Left forelimb (tissue), 1 donor: Measurements from ENCODE around the gene AFP.
"Not testable (repeated sequence)": the region's sequence is repeated elsewhere in the genome, so short reads cannot be mapped to it uniquely, and the experiment has no call there.

Experiments
- DNase-seq: peaks from one replicate; pipeline ENCODE4 v3.0.0-alpha.2; 2018; ENCODE audit warnings: low spot score

AFP gene

GRCh38 chr4:73435984-73436383 is at the start of gene AFP:
TSS of gene AFP (plus strand) at chr4:73436221. CDS start at chr4:73436263, 42 bp downstream.
- DNase-seq, result no peak

GRCh38 chr4:73387552-73387951 is 48.5 kb upstream of the AFP start:
- no peak for DNase-seq

- no peak for DNase-seq
These were observed 47.1 kb upstream of the AFP start for GRCh38 chr4:73388887-73389286.

GRCh38 chr4:73389663-73390062 is 46.4 kb upstream of the AFP start:
- DNase-seq, result not testable (repeated sequence)

- no peak for DNase-seq
These were observed 44.2 kb upstream of the AFP start for GRCh38 chr4:73391774-73392173.

GRCh38 chr4:73392936-73393335 is 43.1 kb upstream of the AFP start:
- no peak for DNase-seq

GRCh38 chr4:73396304-73396703 is 39.7 kb upstream of the AFP start:
- no peak for DNase-seq

GRCh38 chr4:73396993-73397972 is 38.7 kb upstream of the AFP start:
- no peak for DNase-seq

- DNase-seq, result no peak
These were observed 34.6 kb upstream of the AFP start for GRCh38 chr4:73401412-73401811.

- DNase-seq, result no peak
These were observed 32.0 kb upstream of the AFP start, which contains the start of gene ALB for GRCh38 chr4:73404042-73404441. TSS of gene ALB (plus strand) at chr4:73404287. CDS start at chr4:73404328, 41 bp downstream.

GRCh38 chr4:73404457-73404856 is 31.6 kb upstream of the AFP start:
- no peak for DNase-seq

GRCh38 chr4:73405138-73405537 is 30.9 kb upstream of the AFP start:
- no peak for DNase-seq

- DNase-seq, result no peak
These were observed 29.5 kb upstream of the AFP start for GRCh38 chr4:73406548-73406875.

- no peak for DNase-seq
These were observed 28.8 kb upstream of the AFP start for GRCh38 chr4:73407227-73407673.

- no peak for DNase-seq
These were observed 27.7 kb upstream of the AFP start for GRCh38 chr4:73408181-73408867.

- no peak for DNase-seq
These were observed 26.8 kb upstream of the AFP start for GRCh38 chr4:73409012-73409862.

GRCh38 chr4:73409978-73410548 is 26.0 kb upstream of the AFP start:
- DNase-seq, result no peak

- no peak for DNase-seq
These were observed 24.9 kb upstream of the AFP start for GRCh38 chr4:73410916-73411730.

- no peak for DNase-seq
These were observed 24.1 kb upstream of the AFP start for GRCh38 chr4:73411731-73412414.

GRCh38 chr4:73413294-73413755 is 22.7 kb upstream of the AFP start:
- no peak for DNase-seq
